MM.1S (cell line): Measurements from ENCODE around the gene B9D2.

Experiments
- DNase-seq: peaks from one replicate; pipeline ENCODE4 v3.0.0-alpha.2; 2015
- H2AFZ ChIP-seq: fragments of 300-600 bp; sonication (generic); 2 replicates; pipeline ENCODE4 v1.6.0; 2016; ENCODE audit warnings: antibody characterized with exemption, low read length
- H3F3A ChIP-seq: fragments of 300-600 bp; sonication (generic); 2 replicates; pipeline ENCODE4 v1.6.1; 2016; ENCODE audit warnings: mild to moderate bottlenecking, antibody characterized with exemption, low read length, moderate library complexity, mixed read lengths; ENCODE audit not compliant: insufficient read depth
- H3K27ac ChIP-seq: fragments of 300-600 bp; sonication (generic); 2 replicates; pipeline ENCODE4 v1.5.1; 2016; ENCODE audit warnings: mild to moderate bottlenecking, low read length
- H3K27me3 ChIP-seq: fragments of 300-600 bp; sonication (generic); replicated peaks from 2 replicates; pipeline ENCODE4 v1.6.0; 2016; ENCODE audit warnings: low read length; ENCODE audit not compliant: insufficient read depth
- H3K36me3 ChIP-seq: fragments of 300-600 bp; sonication (generic); replicated peaks from 2 replicates; pipeline ENCODE4 v1.6.1; 2016; ENCODE audit warnings: mild to moderate bottlenecking, low read length, mixed read lengths; ENCODE audit not compliant: insufficient read depth
- H3K4me1 ChIP-seq: fragments of 300-600 bp; sonication (generic); 2 replicates; pipeline ENCODE4 v1.6.1; 2016; ENCODE audit warnings: low read length, mixed read lengths
- H3K4me2 ChIP-seq: fragments of 300-600 bp; sonication (generic); 2 replicates; pipeline ENCODE4 v1.6.0; 2016; ENCODE audit warnings: low read depth, low read length
- H3K4me3 ChIP-seq: fragments of 300-600 bp; sonication (generic); 2 replicates; pipeline ENCODE4 v1.5.1; 2016; ENCODE audit warnings: low read length, mixed read lengths
- H3K79me2 ChIP-seq: fragments of 300-600 bp; sonication (generic); 2 replicates; pipeline ENCODE4 v1.6.1; 2016; ENCODE audit warnings: mixed run types, low read length, mixed read lengths
- H3K9ac ChIP-seq: fragments of 300-600 bp; sonication (generic); 2 replicates; pipeline ENCODE4 v1.6.1; 2016; ENCODE audit warnings: low read length, mixed read lengths
- H3K9me2 ChIP-seq: fragments of 300-600 bp; sonication (generic); replicated peaks from 2 replicates; pipeline ENCODE4 v1.6.1; 2016; ENCODE audit warnings: mild to moderate bottlenecking, low read length, mixed read lengths; ENCODE audit not compliant: insufficient read depth
- H3K9me3 ChIP-seq: fragments of 300-600 bp; sonication (generic); replicated peaks from 2 replicates; pipeline ENCODE4 v1.6.1; 2016; ENCODE audit warnings: mild to moderate bottlenecking, low read length, mixed read lengths; ENCODE audit not compliant: insufficient read depth
- H4K20me1 ChIP-seq: fragments of 300-600 bp; sonication (generic); 2 replicates; pipeline ENCODE4 v1.6.1; 2016; ENCODE audit warnings: mild to moderate bottlenecking, low read length, moderate library complexity, mixed read lengths; ENCODE audit not compliant: insufficient read depth
- CTCF ChIP-seq: fragments of 300-600 bp; sonication (generic); IDR thresholded peaks from 2 replicates; pipeline ENCODE4 v1.5.1; 2016; ENCODE audit warnings: antibody characterized with exemption, low read length, mixed read lengths
- EZH2 ChIP-seq: fragments of 300-600 bp; sonication (generic); optimal IDR thresholded peaks from 2 replicates; pipeline ENCODE3; 2017; ENCODE audit warnings: low read depth, mild to moderate bottlenecking, antibody characterized with exemption, low read length, mixed read lengths
- EZH2phosphoT487 ChIP-seq: fragments of 300-600 bp; sonication (generic); IDR thresholded peaks from 2 replicates; pipeline ENCODE4 v1.6.1; 2018; ENCODE audit warnings: antibody characterized with exemption, low read length

The B9D2 gene

GRCh38 chr19:41402010-41402409, 38.1 kb upstream of the B9D2 start:
- H3K9ac ChIP-seq = no peak overlapping the region
- no peak for TF ChIP-seq CTCF
- TF ChIP-seq EZH2 = no peak
- TF ChIP-seq EZH2phosphoT487 = no peak
- H3K27me3 ChIP-seq = no peaks in the 10 kb centered on the region
- H4K20me1 ChIP-seq = no peaks in the 10 kb centered on the region
- H3K4me2 ChIP-seq = no peak overlapping the region
- no peak overlapping the region for H3K27ac ChIP-seq
- peaks cover 10% of the 10 kb centered on the region for H3K4me1 ChIP-seq
- no peaks in the 10 kb centered on the region for H3K36me3 ChIP-seq
- H2AFZ ChIP-seq = no peak overlapping the region
- no peaks in the 10 kb centered on the region for H3K9me3 ChIP-seq
- H3K4me3 ChIP-seq = no peak overlapping the region
- H3K9me2 ChIP-seq = no peaks in the 10 kb centered on the region
- H3K79me2 ChIP-seq = peaks cover 23% of the 10 kb centered on the region
- DNase-seq = no peak
- no peaks in the 10 kb centered on the region for H3F3A ChIP-seq

GRCh38 chr19:41401483-41401882, 37.5 kb upstream of the B9D2 start:
- no peak for DNase-seq
- Histone ChIP-seq H3K4me3 (no peak overlapping the region), H3F3A (no peaks in the 10 kb centered on the region), H3K9me2 (no peaks in the 10 kb centered on the region), H3K9me3 (no peaks in the 10 kb centered on the region), H3K4me2 (no peak overlapping the region), H3K79me2 (peaks cover 27% of the 10 kb centered on the region), H3K4me1 (peaks cover 10% of the 10 kb centered on the region), H3K36me3 (no peaks in the 10 kb centered on the region), H4K20me1 (no peaks in the 10 kb centered on the region), H3K9ac (no peak overlapping the region), H3K27me3 (no peaks in the 10 kb centered on the region), H2AFZ (no peak overlapping the region), H3K27ac (no peak overlapping the region)
- TF ChIP-seq CTCF (no peak), EZH2phosphoT487 (no peak), EZH2 (no peak)

DNA sequence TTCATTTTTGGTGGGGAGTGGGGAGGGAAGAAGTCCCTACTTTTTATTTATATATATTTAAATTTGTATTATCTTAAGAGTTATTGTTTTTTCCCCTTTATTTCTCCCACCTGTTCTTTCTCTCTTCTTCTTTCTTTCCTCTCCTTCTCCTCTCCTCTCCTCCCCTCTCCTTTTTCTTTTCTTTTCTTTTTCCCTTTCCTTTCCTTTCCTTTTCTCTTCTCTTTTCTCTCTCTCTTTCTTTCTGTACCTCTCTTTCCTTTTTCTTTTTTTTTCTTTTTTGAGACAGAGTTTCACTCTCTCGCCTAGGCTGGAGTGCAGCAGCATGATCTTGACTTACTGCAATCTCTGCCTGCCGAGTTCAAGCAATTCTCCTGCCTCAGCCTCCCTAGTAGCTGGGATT, 35.6 kb upstream of the B9D2 start:
- H4K20me1 ChIP-seq = no peaks in the 10 kb centered on the region
- H2AFZ ChIP-seq = no peak overlapping the region
- TF ChIP-seq EZH2phosphoT487 (no peak), CTCF (no peak), EZH2 (no peak)
- no peaks in the 10 kb centered on the region for H3K27me3 ChIP-seq
- H3F3A ChIP-seq = no peaks in the 10 kb centered on the region
- peaks cover 14% of the 10 kb centered on the region for H3K4me1 ChIP-seq
- H3K4me2 ChIP-seq = no peak overlapping the region
- H3K9ac ChIP-seq = no peak overlapping the region
- no peak for DNase-seq
- no peaks in the 10 kb centered on the region for H3K36me3 ChIP-seq
- no peaks in the 10 kb centered on the region for H3K9me2 ChIP-seq
- no peaks in the 10 kb centered on the region for H3K9me3 ChIP-seq
- H3K4me3 ChIP-seq = no peak overlapping the region
- peaks cover 45% of the 10 kb centered on the region for H3K79me2 ChIP-seq
- H3K27ac ChIP-seq = no peak overlapping the region
